Osteoblast (primary cell): ENCODE results near the gene NOPCHAP1. TPM values are rescaled to one million over a fixed set of nuclear protein-coding genes. Genes with fewer than 3 reads are reported as not detected.
"Not testable (repeated sequence)": the region's sequence is repeated elsewhere in the genome, so short reads cannot be mapped to it uniquely, and the experiment has no call there.

Source experiments
- DNase-seq: peaks from one replicate; pipeline ENCODE4 v3.0.0; 2011; ENCODE audit warnings: low spot score, mixed read lengths; ENCODE audit not compliant: insufficient read length; ENCODE audit errors: missing footprints
- H2AFZ ChIP-seq: 2 replicates; pipeline ENCODE4 v1.6.0; 2011; ENCODE audit warnings: mild to moderate bottlenecking, low read length
- H3K27ac ChIP-seq: 2 replicates; pipeline ENCODE4 v1.5.1; 2011; ENCODE audit warnings: mild to moderate bottlenecking, low read depth, low read length, moderate library complexity
- H3K27me3 ChIP-seq: 2 replicates; pipeline ENCODE4 v1.6.0; 2012; ENCODE audit warnings: mild to moderate bottlenecking, control low read depth, inconsistent platforms, low read length, moderate library complexity; ENCODE audit not compliant: insufficient read depth
- H3K36me3 ChIP-seq: 2 replicates; pipeline ENCODE4 v1.5.1; 2011; ENCODE audit warnings: mild to moderate bottlenecking, low read length, control low read depth, moderate library complexity; ENCODE audit not compliant: insufficient read depth
- H3K4me1 ChIP-seq: 2 replicates; pipeline ENCODE4 v1.5.1; 2011; ENCODE audit warnings: mild to moderate bottlenecking, low read length, control low read depth, moderate library complexity; ENCODE audit not compliant: insufficient read depth
- H3K4me2 ChIP-seq: 2 replicates; pipeline ENCODE4 v1.6.0; 2011; ENCODE audit warnings: mild to moderate bottlenecking, low read length; ENCODE audit not compliant: insufficient read depth
- H3K4me3 ChIP-seq: fragments of 200-600 bp; sonication (generic); 3 replicates; pipeline ENCODE4 v1.5.1; 2012; ENCODE audit warnings: mild to moderate bottlenecking, low read length, inconsistent platforms; ENCODE audit not compliant: insufficient read depth
- H3K79me2 ChIP-seq: 2 replicates; pipeline ENCODE4 v1.6.0; 2012; ENCODE audit warnings: mild to moderate bottlenecking, low read length, control low read depth, inconsistent platforms; ENCODE audit not compliant: insufficient read depth
- H3K9me3 ChIP-seq: 2 replicates; pipeline ENCODE4 v1.5.1; 2011; ENCODE audit warnings: low read depth, low read length, control low read depth
- H4K20me1 ChIP-seq: 2 replicates; pipeline ENCODE4 v1.6.0; 2012; ENCODE audit warnings: mild to moderate bottlenecking, low read length, control low read depth; ENCODE audit not compliant: insufficient read depth
- total RNA-seq: library from RNA; depleted of rRNA; stranded (reverse); fragments of >200 nt; gene quantifications from 2 replicates; pipeline ENCODE4 v1.2.3, GENCODE V29; 2012
- TF ChIP-seq, protein P1 (sequence below): IDR thresholded peaks from 2 replicates; pipeline ENCODE4 v1.5.1; 2011; ENCODE audit warnings: mild to moderate bottlenecking, low read depth, low read length, moderate library complexity; ENCODE audit errors: extremely low read depth

Gene NOPCHAP1
- total RNA-seq, 1 donor = 4.3 TPM

DNA sequence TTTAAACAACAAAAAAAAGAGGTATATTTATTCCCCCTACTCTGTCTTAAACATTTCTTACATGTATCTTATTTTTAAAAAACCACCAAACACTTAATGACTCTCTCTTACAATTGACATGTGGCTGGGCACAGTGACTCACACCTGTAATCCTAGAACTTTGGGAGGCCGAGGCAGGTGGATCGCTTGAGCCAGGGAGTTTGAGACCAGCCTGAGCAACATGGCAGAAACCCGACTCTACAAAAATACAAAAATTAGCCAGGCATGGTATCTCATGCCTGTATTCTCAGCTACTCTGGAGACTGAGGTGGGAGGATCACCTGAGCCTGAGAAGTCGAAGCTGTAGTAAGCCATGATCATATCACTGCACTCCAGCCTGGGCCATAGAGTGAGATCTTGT lies 44.0 kb upstream of the NOPCHAP1 start:
- TF ChIP-seq, protein P1, sequence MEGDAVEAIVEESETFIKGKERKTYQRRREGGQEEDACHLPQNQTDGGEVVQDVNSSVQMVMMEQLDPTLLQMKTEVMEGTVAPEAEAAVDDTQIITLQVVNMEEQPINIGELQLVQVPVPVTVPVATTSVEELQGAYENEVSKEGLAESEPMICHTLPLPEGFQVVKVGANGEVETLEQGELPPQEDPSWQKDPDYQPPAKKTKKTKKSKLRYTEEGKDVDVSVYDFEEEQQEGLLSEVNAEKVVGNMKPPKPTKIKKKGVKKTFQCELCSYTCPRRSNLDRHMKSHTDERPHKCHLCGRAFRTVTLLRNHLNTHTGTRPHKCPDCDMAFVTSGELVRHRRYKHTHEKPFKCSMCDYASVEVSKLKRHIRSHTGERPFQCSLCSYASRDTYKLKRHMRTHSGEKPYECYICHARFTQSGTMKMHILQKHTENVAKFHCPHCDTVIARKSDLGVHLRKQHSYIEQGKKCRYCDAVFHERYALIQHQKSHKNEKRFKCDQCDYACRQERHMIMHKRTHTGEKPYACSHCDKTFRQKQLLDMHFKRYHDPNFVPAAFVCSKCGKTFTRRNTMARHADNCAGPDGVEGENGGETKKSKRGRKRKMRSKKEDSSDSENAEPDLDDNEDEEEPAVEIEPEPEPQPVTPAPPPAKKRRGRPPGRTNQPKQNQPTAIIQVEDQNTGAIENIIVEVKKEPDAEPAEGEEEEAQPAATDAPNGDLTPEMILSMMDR = no peak
- Histone ChIP-seq H3K9me3 (no peaks in the 10 kb centered on the region), H3K4me3 (no peak overlapping the region), H4K20me1 (peaks cover 7% of the 10 kb centered on the region), H3K4me1 (no peaks in the 10 kb centered on the region), H3K27me3 (no peaks in the 10 kb centered on the region), H2AFZ (no peak overlapping the region), H3K36me3 (no peaks in the 10 kb centered on the region), H3K79me2 (no peaks in the 10 kb centered on the region), H3K4me2 (no peak overlapping the region), H3K27ac (no peak overlapping the region)
- DNase-seq = no peak

DNA sequence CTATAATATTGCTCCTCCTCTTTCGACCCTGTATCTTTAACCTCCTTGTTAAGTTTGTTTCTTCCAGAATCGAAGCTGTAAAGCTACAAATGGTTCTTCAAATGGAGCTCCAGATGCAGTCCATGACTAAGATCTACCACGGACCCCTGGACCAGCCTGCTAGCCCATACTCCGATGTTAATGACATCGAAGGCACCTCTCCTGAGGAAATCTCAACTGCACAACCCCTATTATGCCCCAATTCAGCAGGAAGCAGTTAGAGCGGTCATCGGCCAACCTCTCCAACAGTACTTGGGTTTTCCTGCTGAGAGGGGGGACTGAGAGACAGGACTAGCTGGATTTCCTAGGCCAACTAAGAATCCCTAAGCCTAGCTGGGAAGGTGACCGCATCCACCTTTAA lies 42.7 kb upstream of the NOPCHAP1 start:
- not testable (repeated sequence) for DNase-seq, H3K9me3 ChIP-seq, H3K4me2 ChIP-seq, H3K36me3 ChIP-seq, H3K27me3 ChIP-seq, H3K4me3 ChIP-seq, H3K27ac ChIP-seq, H3K79me2 ChIP-seq, H4K20me1 ChIP-seq, H2AFZ ChIP-seq, H3K4me1 ChIP-seq

DNA sequence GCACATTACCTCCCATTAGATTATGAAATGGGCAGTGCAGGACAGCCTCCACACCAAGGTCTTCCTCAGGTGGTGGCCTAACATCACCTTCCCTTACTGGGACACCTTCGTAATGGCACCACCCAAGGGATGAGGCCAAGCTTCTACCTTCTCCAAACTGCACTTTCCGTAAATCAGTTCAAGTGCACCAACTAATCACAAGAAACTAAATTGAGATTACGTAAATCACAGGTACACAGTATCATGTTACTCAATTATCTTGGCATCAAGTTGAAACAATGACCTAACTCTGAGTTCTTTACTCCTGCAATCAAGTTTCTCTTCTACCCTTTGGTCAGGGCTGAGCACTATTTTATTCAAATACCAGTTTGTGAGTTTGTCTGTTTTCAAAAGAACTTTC lies 41.9 kb upstream of the NOPCHAP1 start:
- Histone ChIP-seq H3K4me2 (no peak overlapping the region), H3K4me1 (no peaks in the 10 kb centered on the region), H3K36me3 (no peaks in the 10 kb centered on the region), H3K27ac (no peak overlapping the region), H3K27me3 (no peaks in the 10 kb centered on the region), H3K79me2 (no peaks in the 10 kb centered on the region), H4K20me1 (no peaks in the 10 kb centered on the region), H2AFZ (no peak overlapping the region), H3K9me3 (no peaks in the 10 kb centered on the region), H3K4me3 (no peak overlapping the region)
- no peak for DNase-seq
- TF ChIP-seq, protein P1 = no peak

DNA sequence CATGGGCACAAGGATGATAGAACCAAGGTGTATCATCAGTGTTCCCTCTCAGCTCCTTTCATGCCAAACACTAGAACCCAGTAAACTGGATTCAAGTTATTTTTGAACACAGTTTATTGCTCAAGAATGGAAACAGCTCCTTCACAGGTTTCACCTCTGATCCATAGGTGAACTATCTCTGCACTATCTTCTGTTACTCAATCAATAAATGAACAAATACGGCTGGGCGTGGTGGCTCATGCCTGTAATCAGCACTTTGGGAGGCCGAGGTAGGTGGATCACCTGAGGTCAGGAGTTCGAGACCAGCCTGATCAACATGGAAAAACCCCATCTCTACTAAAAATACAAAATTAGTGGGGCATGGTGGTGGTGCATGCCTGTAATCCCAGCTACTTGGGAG lies 37.4 kb upstream of the NOPCHAP1 start:
- H4K20me1 ChIP-seq, H3K9me3 ChIP-seq, H3K27ac ChIP-seq, H3K79me2 ChIP-seq, H3K4me2 ChIP-seq, H3K27me3 ChIP-seq, DNase-seq, H3K4me3 ChIP-seq, H3K36me3 ChIP-seq, H3K4me1 ChIP-seq, H2AFZ ChIP-seq: not testable (repeated sequence)

DNA sequence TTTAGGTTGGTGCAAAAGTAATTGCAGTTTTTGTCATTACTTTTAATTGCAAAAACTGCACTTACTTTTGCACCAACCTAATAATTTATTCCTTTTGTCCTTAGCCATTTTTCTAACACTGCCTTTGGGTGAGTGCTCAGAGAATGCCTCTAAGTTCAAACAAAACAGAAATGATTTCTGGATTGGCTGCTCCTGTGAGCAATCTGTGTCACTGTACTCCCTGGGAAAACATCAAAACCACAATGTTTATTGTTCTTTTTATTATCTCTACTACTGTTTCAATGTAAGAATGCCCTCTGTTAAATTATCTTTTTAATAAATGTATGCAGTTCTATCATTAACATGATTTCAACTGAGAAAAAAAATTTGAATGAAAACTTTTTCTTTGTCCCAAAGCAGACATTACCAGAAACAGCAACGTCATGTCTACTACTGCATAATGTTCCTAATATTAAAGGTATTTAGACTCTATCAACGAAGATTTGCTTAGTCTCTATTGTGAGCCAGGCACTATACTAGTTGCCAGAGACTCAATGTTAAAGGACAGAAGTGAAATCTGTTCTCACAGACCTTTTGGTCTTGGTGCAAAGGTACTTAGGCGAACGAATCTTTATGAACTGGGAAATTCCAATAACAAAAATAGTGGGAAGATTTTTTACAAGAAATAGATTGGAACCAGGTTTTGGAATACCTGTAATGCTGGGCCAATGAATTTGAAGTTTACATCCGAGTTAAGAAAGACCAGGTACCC lies 34.2 kb upstream of the NOPCHAP1 start:
- Histone ChIP-seq H3K27ac (no peak overlapping the region), H3K79me2 (no peaks in the 10 kb centered on the region), H2AFZ (no peak overlapping the region), H3K4me1 (peaks cover 9% of the 10 kb centered on the region), H3K4me3 (no peak overlapping the region), H3K9me3 (no peaks in the 10 kb centered on the region), H4K20me1 (peaks cover 20% of the 10 kb centered on the region), H3K27me3 (no peaks in the 10 kb centered on the region), H3K4me2 (no peak overlapping the region), H3K36me3 (no peaks in the 10 kb centered on the region)
- TF ChIP-seq, protein P1 = no peak
- DNase-seq = peak; percentile 65
